Epithelial cell of proximal tubule (primary cell): Measurements from ENCODE around the gene KCNK13. TPM values are rescaled to one million over a fixed set of nuclear protein-coding genes. Genes with fewer than 3 reads are reported as not detected.
"Not testable (repeated sequence)": the region's sequence is repeated elsewhere in the genome, so short reads cannot be mapped to it uniquely, and the experiment has no call there.

Experiments used
- DNase-seq: peaks from one replicate; pipeline ENCODE4 v3.0.0-alpha.2; 2011; ENCODE audit warnings: low read depth
- H3K4me3 ChIP-seq: 2 replicates; pipeline ENCODE4 v1.5.1; 2011; ENCODE audit warnings: low read depth, mild to moderate bottlenecking, low read length
- CTCF ChIP-seq: conservative IDR thresholded peaks from 2 replicates; pipeline ENCODE4 v1.5.1; 2012; ENCODE audit warnings: low read depth, mild to moderate bottlenecking, low read length
- total RNA-seq: library from RNA; depleted of rRNA; stranded (reverse); fragments of >200 nt; gene quantifications from 2 replicates; pipeline ENCODE4 v1.2.3, GENCODE V29; 2015

Gene KCNK13
- total RNA-seq: 0.12 and 0.22 TPM in 2 replicates

- TF ChIP-seq CTCF: no peak
- H3K4me3 ChIP-seq: peak within 1 kb of the TSS; percentile 48
- no peak for DNase-seq
Measured at GRCh38 chr14:90061685-90062126, at the start of gene KCNK13. TSS of gene KCNK13 (plus strand) at chr14:90061994. CDS start at chr14:90062206, 212 bp downstream.

- no peak for DNase-seq
- no peak overlapping the region for H3K4me3 ChIP-seq
- TF ChIP-seq CTCF: no peak
Measured at GRCh38 chr14:90017371-90017770, 44.4 kb upstream of the KCNK13 start.

- no peak overlapping the region for H3K4me3 ChIP-seq
- DNase-seq: no peak
- TF ChIP-seq CTCF: no peak
Measured at GRCh38 chr14:90019824-90020523, 41.8 kb upstream of the KCNK13 start.

- H3K4me3 ChIP-seq: no peak overlapping the region
- no peak for DNase-seq
- TF ChIP-seq CTCF: no peak
Measured at GRCh38 chr14:90023176-90023896, 38.5 kb upstream of the KCNK13 start.

GRCh38 chr14:90024910-90025309 is 36.9 kb upstream of the KCNK13 start:
- H3K4me3 ChIP-seq: no peak overlapping the region
- TF ChIP-seq CTCF: no peak
- no peak for DNase-seq

GRCh38 chr14:90026608-90027007 is 35.2 kb upstream of the KCNK13 start:
- not testable (repeated sequence) for DNase-seq, H3K4me3 ChIP-seq

GRCh38 chr14:90027842-90028241 is 34.0 kb upstream of the KCNK13 start:
- no peak overlapping the region for H3K4me3 ChIP-seq
- DNase-seq: no peak
- TF ChIP-seq CTCF: no peak
